ENCODE data around the gene ID1.

The ID1 gene

DNA sequence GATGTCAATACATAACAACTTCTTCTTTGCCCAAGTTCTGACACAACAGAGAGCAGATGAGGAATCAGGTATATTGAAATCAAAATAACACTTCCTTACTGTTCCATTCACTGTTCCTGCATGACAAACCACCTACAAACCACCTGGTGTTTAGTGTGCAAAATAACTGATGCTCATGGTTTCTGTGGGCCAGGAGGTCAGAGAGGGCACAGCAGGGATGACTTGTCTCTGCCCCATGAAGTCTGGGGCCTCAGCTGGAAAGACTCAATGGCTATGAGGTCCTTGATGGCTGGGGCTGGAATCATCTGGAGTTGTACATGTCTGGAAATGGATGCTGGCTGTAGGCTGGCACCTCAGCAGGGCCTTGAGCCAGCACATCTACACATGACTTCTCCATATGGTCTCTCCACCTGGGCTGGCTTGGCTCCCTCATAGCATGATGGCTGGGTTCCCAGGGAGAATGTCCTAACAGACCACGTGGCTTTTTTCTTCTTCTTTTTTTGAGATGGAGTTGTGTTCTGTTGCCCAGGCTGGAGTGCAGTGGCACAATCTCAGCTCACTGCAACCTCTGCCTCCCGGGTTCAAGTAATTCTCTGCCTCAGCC, 25.2 kb downstream of the ID1 start:
- H3K4me2 ChIP-seq (ENCODE audit: low read length): no peak overlapping the region
- TF ChIP-seq, protein P1, sequence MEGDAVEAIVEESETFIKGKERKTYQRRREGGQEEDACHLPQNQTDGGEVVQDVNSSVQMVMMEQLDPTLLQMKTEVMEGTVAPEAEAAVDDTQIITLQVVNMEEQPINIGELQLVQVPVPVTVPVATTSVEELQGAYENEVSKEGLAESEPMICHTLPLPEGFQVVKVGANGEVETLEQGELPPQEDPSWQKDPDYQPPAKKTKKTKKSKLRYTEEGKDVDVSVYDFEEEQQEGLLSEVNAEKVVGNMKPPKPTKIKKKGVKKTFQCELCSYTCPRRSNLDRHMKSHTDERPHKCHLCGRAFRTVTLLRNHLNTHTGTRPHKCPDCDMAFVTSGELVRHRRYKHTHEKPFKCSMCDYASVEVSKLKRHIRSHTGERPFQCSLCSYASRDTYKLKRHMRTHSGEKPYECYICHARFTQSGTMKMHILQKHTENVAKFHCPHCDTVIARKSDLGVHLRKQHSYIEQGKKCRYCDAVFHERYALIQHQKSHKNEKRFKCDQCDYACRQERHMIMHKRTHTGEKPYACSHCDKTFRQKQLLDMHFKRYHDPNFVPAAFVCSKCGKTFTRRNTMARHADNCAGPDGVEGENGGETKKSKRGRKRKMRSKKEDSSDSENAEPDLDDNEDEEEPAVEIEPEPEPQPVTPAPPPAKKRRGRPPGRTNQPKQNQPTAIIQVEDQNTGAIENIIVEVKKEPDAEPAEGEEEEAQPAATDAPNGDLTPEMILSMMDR (IDR thresholded peaks at IDR 0.05; ENCODE audit: low read depth, low read length, poor library complexity, severe bottlenecking): no peak
- no peak for TF ChIP-seq EZH2phosphoT487 (IDR thresholded peaks at IDR 0.05; ENCODE audit: borderline replicate concordance, low read length)
- H4K20me1 ChIP-seq (ENCODE audit: control insufficient read depth, insufficient read depth, low read depth, low read length): no peaks in the 10 kb centered on the region
- H3F3A ChIP-seq (ENCODE audit: control insufficient read depth, insufficient read depth): no peaks in the 10 kb centered on the region
- H3K36me3 ChIP-seq (ENCODE audit: control insufficient read depth, low read length): no peaks in the 10 kb centered on the region
- H3K79me2 ChIP-seq (ENCODE audit: control insufficient read depth, low read length): no peaks in the 10 kb centered on the region
- no peaks in the 10 kb centered on the region for H3K9me3 ChIP-seq (ENCODE audit: control insufficient read depth, insufficient read depth, low read length)
- H3K27ac ChIP-seq (ENCODE audit: low read depth, low read length): no peak overlapping the region
- no peaks in the 10 kb centered on the region for H3K27me3 ChIP-seq (ENCODE audit: control insufficient read depth, low read length)
- H3K9me2 ChIP-seq (replicated peaks; ENCODE audit: control insufficient read depth, low read length): no peaks in the 10 kb centered on the region
- no peaks in the 10 kb centered on the region for H3K4me1 ChIP-seq (ENCODE audit: control insufficient read depth, low read length)
- no peak overlapping the region for H3K4me3 ChIP-seq (ENCODE audit: low read length)

DNA sequence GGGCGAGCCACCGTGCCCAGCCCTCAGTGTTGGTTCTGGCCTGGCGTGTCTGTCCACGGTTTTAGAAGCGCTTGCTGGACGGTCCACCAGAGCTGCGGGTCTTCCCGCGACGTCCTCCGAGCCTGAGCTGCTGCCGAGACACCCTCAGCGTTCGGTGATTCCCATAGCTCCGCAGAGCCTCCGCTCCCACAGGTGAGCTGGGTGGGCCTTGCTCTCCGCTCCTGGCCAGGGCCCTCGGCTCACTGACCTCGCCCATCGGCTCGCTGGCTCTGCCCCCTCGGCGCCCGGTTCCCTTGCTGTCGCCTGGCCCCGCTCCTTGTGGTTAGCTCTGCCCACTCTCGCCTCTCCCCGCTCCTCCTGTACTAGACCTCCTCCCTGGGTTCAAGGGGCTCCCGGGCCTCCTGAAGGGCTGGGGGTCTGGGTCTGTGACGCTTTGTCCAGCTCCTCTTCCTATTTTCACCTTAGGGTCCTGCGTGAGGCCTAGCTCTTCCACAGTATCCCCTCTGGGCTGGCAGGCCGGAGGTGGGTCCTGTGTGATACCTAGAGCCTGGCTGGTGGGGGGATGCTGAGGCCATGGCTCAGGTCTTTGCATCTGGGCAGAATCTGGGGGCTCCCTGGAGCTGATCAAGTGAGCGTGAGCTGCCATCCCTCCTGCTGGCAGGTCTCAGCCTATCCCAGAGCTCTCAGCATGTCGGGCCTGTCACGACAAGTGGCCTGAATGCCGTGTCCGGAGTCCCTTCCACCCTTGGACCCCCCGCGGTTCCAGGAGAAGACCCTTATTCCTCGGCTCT, 27.7 kb downstream of the ID1 start:
- no peak overlapping the region for H3K4me2 ChIP-seq (ENCODE audit: low read length)
- no peaks in the 10 kb centered on the region for H4K20me1 ChIP-seq (ENCODE audit: control insufficient read depth, insufficient read depth, low read depth, low read length)
- no peaks in the 10 kb centered on the region for H3K9me2 ChIP-seq (replicated peaks; ENCODE audit: control insufficient read depth, low read length)
- no peaks in the 10 kb centered on the region for H3K79me2 ChIP-seq (ENCODE audit: control insufficient read depth, low read length)
- no peaks in the 10 kb centered on the region for H3K4me1 ChIP-seq (ENCODE audit: control insufficient read depth, low read length)
- H3K36me3 ChIP-seq (ENCODE audit: control insufficient read depth, low read length): no peaks in the 10 kb centered on the region
- H3K4me3 ChIP-seq (ENCODE audit: low read length): no peak overlapping the region
- H3K27ac ChIP-seq (ENCODE audit: low read depth, low read length): no peak overlapping the region
- TF ChIP-seq, protein P1 (IDR thresholded peaks at IDR 0.05; ENCODE audit: low read depth, low read length, poor library complexity, severe bottlenecking): no peak
- TF ChIP-seq EZH2phosphoT487 (IDR thresholded peaks at IDR 0.05; ENCODE audit: borderline replicate concordance, low read length): no peak
- H3K9me3 ChIP-seq (ENCODE audit: control insufficient read depth, insufficient read depth, low read length): no peaks in the 10 kb centered on the region
- H3K27me3 ChIP-seq (ENCODE audit: control insufficient read depth, low read length): no peaks in the 10 kb centered on the region
- H3F3A ChIP-seq (ENCODE audit: control insufficient read depth, insufficient read depth): no peaks in the 10 kb centered on the region

DNA sequence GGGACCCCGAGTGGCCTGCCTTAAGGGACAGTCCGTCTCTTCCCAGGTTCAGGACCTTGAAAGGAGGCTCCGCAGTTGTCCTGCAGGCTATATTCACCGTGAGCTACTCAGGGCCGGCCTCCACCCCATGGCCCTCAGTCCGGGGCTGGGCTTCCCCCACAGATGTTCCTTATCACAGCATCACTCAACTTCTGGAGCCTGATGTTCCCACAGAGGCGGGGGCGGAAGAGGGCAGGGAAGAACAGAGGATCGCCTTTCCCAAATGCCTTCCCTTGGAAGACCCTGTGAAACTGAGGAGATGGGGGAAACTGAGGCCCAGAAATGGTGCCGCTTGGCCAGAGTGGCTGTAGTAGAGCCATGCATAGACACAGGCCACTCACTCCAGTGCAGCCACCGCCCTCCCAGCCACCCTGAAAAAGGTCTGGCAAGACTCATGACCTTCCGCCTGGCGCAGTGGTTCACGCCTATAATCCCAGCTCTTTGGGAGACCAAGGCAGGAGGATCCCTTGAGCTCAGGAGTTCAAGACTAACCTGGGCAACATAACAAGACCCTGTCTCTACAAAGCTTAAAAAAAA, 28.3 kb downstream of the ID1 start:
- no peaks in the 10 kb centered on the region for H3F3A ChIP-seq (ENCODE audit: control insufficient read depth, insufficient read depth)
- no peaks in the 10 kb centered on the region for H3K79me2 ChIP-seq (ENCODE audit: control insufficient read depth, low read length)
- H4K20me1 ChIP-seq (ENCODE audit: control insufficient read depth, insufficient read depth, low read depth, low read length): no peaks in the 10 kb centered on the region
- no peak overlapping the region for H3K4me3 ChIP-seq (ENCODE audit: low read length)
- no peaks in the 10 kb centered on the region for H3K4me1 ChIP-seq (ENCODE audit: control insufficient read depth, low read length)
- H3K4me2 ChIP-seq (ENCODE audit: low read length): no peak overlapping the region
- H3K27me3 ChIP-seq (ENCODE audit: control insufficient read depth, low read length): no peaks in the 10 kb centered on the region
- H3K9me2 ChIP-seq (replicated peaks; ENCODE audit: control insufficient read depth, low read length): no peaks in the 10 kb centered on the region
- H3K36me3 ChIP-seq (ENCODE audit: control insufficient read depth, low read length): no peaks in the 10 kb centered on the region
- no peak for TF ChIP-seq EZH2phosphoT487 (IDR thresholded peaks at IDR 0.05; ENCODE audit: borderline replicate concordance, low read length)
- TF ChIP-seq, protein P1 (IDR thresholded peaks at IDR 0.05; ENCODE audit: low read depth, low read length, poor library complexity, severe bottlenecking): no peak
- H3K27ac ChIP-seq (ENCODE audit: low read depth, low read length): no peak overlapping the region
- no peaks in the 10 kb centered on the region for H3K9me3 ChIP-seq (ENCODE audit: control insufficient read depth, insufficient read depth, low read length)

Measured in DOHH2 (cell line).